Measurements from ENCODE around the gene SLC23A2.

SLC23A2 gene

DNA sequence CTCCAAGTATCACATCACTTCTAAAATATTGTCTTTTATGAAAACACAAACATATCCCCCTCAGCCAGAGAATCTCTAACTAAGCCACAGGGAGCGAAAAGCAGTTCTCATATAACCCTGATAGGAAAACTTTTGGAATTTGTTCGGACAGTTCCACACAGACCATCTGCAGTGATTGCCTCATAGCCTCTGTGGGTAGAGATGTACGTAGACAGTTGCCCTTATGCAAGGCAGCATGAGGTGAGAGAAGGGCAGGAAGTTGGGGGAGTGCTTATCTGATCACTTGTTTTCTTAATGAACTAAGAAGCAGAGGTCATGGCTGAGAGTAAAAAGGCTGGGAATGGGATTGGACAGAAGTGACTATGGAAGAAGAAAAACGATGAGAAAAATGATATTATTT, 39.6 kb downstream of the SLC23A2 start:
- no peak for DNase-seq (ENCODE audit: insufficient read length, low spot score)
- TF ChIP-seq, protein P1, sequence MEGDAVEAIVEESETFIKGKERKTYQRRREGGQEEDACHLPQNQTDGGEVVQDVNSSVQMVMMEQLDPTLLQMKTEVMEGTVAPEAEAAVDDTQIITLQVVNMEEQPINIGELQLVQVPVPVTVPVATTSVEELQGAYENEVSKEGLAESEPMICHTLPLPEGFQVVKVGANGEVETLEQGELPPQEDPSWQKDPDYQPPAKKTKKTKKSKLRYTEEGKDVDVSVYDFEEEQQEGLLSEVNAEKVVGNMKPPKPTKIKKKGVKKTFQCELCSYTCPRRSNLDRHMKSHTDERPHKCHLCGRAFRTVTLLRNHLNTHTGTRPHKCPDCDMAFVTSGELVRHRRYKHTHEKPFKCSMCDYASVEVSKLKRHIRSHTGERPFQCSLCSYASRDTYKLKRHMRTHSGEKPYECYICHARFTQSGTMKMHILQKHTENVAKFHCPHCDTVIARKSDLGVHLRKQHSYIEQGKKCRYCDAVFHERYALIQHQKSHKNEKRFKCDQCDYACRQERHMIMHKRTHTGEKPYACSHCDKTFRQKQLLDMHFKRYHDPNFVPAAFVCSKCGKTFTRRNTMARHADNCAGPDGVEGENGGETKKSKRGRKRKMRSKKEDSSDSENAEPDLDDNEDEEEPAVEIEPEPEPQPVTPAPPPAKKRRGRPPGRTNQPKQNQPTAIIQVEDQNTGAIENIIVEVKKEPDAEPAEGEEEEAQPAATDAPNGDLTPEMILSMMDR (IDR thresholded peaks at IDR 0.05; ENCODE audit: insufficient read depth, missing control alignments): no peak
- FAIRE-seq: no peak

DNA sequence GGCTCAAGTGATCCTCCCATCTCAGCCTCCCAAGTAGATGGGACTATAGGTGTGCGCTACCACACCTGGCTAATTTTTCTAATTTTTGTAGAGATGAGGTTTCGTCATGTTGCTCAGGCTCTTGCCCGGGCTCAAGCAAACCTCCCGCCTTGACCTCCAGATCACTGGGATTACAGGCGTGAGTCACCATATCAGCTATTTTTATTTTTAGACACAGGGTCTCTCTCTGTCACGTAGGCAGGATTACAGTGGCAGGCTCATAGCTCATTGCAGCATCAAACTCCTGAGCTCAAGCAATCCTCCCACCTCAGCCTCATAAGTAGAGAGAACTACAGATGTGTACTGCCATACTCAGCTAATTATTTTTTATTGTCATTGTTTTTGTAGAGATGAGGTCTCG, 41.7 kb downstream of the SLC23A2 start:
- TF ChIP-seq, protein P1 (IDR thresholded peaks at IDR 0.05; ENCODE audit: insufficient read depth, missing control alignments): no peak
- FAIRE-seq: no peak
- DNase-seq (ENCODE audit: insufficient read length, low spot score): no peak

DNA sequence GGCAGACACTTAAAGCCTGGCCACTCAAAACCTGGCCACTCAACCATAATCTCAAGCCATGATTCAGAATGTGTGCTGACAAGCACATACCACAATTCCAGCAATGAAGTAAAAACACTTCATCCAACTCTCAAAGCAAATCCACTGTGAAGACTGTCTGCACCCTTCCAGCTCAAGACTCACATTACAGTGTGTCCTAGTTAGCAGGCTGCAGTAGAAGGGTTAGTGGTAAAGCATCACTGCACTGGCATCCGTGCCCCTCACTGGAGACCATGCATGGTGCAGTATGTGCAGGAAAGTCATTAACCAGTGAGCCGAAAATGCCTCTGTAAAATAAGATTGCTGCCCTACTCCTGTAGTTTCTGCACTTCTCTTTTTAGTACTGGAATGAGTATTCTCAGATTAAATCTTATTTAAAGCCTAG, 43.4 kb downstream of the SLC23A2 start:
- FAIRE-seq (no peak), DNase-seq (ENCODE audit: insufficient read length, low spot score) (no peak)
- TF ChIP-seq, protein P1 (IDR thresholded peaks at IDR 0.05; ENCODE audit: insufficient read depth, missing control alignments): no peak

DNA sequence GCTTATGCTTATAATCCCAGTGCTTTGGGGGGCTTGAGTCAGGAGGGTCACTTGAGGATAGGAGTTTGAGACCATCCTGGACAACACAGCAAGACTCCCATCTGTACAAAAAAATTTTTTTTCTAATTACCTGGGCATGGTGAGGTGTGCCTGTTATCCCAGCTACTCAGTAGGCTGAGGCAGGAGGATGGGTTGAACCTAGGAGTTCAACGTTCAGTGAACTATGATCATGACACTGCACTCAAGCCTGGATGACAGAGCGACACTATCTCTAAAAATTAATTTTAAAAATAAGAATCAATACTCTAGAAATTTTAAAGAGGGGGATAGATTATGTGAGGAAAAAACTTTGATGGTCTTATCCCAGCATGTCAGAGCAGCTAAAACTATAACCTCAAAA, 44.1 kb downstream of the SLC23A2 start:
- no peak for FAIRE-seq
- TF ChIP-seq, protein P1 (IDR thresholded peaks at IDR 0.05; ENCODE audit: insufficient read depth, missing control alignments): no peak

DNA sequence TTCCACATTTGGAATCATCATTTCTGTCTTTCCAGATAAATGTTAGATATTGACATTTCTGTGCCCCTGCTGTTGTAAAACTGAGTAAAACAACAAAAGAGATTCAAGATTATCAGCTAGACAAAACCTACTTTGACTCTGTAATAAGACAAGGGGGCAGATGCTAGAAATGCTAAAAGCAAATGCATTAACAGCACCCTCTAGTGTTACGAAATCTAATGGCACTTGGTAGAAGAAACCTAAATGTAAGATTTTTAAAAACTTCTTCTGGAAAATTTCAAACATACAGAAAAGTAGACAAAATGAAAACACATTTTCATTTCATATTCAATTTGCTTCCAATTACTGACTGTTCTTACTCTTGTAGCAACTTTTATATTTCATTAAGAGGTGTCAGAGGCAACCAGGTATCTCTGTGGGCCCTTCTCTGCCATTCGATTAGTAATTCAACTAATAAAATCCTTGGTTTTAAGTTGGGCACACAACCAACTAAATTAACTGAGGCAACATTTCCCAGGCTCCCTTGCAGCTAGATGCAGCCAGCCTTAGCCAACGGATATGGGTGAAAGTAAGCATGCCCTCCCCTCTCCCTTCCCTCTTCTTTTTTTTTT, 45.0 kb downstream of the SLC23A2 start:
- FAIRE-seq: no peak
- TF ChIP-seq, protein P1 (IDR thresholded peaks at IDR 0.05; ENCODE audit: insufficient read depth, missing control alignments): peak; percentile 93
- DNase-seq (ENCODE audit: insufficient read length, low spot score): peak; percentile 25

More for the DNA sequence above, 44.1 kb downstream of the SLC23A2 start:
- DNase-seq (ENCODE audit: insufficient read length, low spot score): no peak

DNA sequence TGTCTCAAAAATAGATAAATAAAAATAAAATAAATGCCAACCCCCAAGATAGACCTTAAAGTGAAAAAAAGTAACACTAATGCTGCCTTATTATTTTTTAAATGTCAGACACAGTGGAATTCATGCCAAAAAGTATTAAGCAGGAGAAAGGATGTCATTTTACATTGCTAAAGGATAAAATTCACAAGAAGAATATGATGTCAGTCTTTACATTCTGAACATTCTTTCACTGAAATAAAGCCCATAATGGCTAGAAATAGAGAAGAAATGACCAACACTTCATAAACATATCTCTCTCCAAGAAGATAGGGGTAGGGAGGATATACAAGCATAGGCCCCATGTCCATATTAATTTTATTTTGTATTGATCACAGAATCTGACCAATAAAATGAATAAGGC, 47.4 kb downstream of the SLC23A2 start:
- DNase-seq (ENCODE audit: insufficient read length, low spot score): no peak
- TF ChIP-seq, protein P1 (IDR thresholded peaks at IDR 0.05; ENCODE audit: insufficient read depth, missing control alignments): no peak
- no peak for FAIRE-seq

DNA sequence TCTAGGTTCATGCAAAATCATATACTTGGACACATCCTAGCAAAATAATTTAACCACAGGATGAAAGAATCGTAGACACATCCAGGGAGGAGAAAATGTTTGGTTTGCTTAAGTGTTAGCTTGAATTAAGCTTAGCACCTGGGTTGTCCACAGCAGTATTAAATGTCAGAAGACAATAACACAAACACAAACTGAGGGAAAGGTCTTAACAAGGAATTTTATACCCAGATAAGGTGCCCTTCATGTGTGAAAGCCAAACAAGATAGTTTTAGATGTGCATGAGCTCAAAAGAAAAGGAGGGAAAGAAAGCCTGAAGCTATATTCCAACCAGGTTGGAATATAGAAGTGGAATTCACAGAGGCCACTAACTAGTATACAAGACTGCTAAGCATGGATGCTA, 49.1 kb downstream of the SLC23A2 start:
- TF ChIP-seq, protein P1 (IDR thresholded peaks at IDR 0.05; ENCODE audit: insufficient read depth, missing control alignments): no peak

More for the DNA sequence above, 49.1 kb downstream of the SLC23A2 start:
- DNase-seq (ENCODE audit: insufficient read length, low spot score) (no peak), FAIRE-seq (no peak)
